H1 (cell line): Measurements from ENCODE around the gene MGLL.

ENCODE experiments used
- BACH1 ChIP-seq: IDR thresholded peaks from 2 replicates; pipeline ENCODE4 v1.6.1; 2012; ENCODE audit warnings: low read length, improper control_type of control experiment
- RAD21 ChIP-seq, 2 experiments: IDR thresholded peaks in 1 of 2; conservative IDR thresholded peaks in 1 of 2; 2 replicates each; pipeline ENCODE4 v1.6.1; 2011; ENCODE audit warnings: low read depth in 2 of 2, low read length in 2 of 2, improper control_type of control experiment in 1 of 2, inconsistent platforms in 1 of 2, mild to moderate bottlenecking in 1 of 2, moderate library complexity in 1 of 2
- TF ChIP-seq, protein P1 (sequence below), 3 experiments: IDR thresholded peaks; 1 replicate in 2 of 3; 2 replicates in 1 of 3; pipeline versions ENCODE4 v1.5.1 to v1.6.1; 2011; ENCODE audit warnings: low read length in 3 of 3, mild to moderate bottlenecking in 3 of 3, inconsistent platforms in 2 of 3, low read depth in 1 of 3, moderate library complexity in 1 of 3; ENCODE audit not compliant: insufficient read depth in 1 of 3; ENCODE audit errors: control extremely low read depth in 1 of 3

DNA sequence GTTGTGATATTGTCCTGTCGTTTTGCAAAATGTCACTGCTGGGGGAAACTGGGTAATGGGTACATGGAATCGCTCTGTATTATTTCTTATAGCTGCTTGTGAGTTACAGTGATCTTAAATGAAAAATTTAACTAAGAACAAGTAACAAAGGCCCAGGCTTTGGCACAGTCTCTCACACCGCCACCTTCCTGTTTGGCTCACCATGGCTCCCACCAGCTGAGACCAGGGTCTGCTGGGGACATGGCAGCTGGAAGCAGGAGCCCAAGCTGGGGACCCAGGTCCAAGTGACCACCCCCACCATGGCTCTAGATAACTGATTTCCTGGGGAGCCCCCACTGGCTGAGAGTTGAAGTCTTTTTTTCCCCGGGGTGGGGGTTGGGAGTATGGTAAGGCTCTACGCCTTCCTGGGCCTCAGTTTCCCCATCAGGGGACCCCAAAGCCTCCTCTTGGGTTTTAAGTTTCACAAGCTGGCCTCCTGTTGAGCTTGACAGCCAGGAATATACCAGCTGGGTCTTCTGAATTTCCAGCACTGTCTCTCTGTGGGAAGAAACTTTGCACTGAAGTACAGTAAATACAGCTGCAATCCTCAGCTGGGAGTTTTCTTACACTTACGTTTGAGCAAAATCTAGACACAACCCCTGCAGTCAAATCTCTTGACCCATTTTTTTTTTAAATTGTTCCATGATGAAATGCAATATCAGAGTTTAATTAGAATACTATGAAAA, 123.5 kb downstream of the MGLL start:
- TF ChIP-seq, protein P1, sequence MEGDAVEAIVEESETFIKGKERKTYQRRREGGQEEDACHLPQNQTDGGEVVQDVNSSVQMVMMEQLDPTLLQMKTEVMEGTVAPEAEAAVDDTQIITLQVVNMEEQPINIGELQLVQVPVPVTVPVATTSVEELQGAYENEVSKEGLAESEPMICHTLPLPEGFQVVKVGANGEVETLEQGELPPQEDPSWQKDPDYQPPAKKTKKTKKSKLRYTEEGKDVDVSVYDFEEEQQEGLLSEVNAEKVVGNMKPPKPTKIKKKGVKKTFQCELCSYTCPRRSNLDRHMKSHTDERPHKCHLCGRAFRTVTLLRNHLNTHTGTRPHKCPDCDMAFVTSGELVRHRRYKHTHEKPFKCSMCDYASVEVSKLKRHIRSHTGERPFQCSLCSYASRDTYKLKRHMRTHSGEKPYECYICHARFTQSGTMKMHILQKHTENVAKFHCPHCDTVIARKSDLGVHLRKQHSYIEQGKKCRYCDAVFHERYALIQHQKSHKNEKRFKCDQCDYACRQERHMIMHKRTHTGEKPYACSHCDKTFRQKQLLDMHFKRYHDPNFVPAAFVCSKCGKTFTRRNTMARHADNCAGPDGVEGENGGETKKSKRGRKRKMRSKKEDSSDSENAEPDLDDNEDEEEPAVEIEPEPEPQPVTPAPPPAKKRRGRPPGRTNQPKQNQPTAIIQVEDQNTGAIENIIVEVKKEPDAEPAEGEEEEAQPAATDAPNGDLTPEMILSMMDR (IDR thresholded peaks at IDR 0.05; ENCODE audit: control extremely low read depth in 1 of 3, insufficient read depth in 1 of 3, low read depth in 1 of 3, low read length in 3 of 3): no peak
- no peak for TF ChIP-seq RAD21 (IDR thresholded peaks at IDR 0.05 in 1 of 2, conservative IDR thresholded peaks at IDR 0.05 in 1 of 2; ENCODE audit: low read depth in 2 of 2, low read length in 2 of 2)
- no peak for TF ChIP-seq BACH1
